K562 (cell line): ENCODE measurements around the gene CNOT10. TPM values are rescaled to one million over a fixed set of nuclear protein-coding genes. Genes with fewer than 3 reads are reported as not detected.

Experiments used
- CSDE1 ChIP-seq, 2 experiments: fragments of 450-650 bp; IDR thresholded peaks; 2 replicates each; pipeline ENCODE4 v1.6.1; 2016; ENCODE audit warnings: mild to moderate bottlenecking in 1 of 2
- MLLT1 ChIP-seq, 2 experiments: fragments of 450-650 bp; IDR thresholded peaks; 2 replicates each; pipeline ENCODE4 v1.6.1; 2016
- polyA plus RNA-seq, 8 experiments: library from polyadenylated mRNA; depleted of rRNA in 4 of 8; stranded (reverse) in 5 of 8; unstranded in 3 of 8; fragments of >200 nt; fragmentation: Nextera tagmentation in 2 of 8; fragmentation: Illumina TruSeq in 1 of 8; extraction: Ambion mirVana in 2 of 8; extraction: Trizol in 1 of 8; gene quantifications; 2 replicates each; pipeline versions ENCODE4 v1.2.1 to v1.2.3, GENCODE V29; 2011 to 2014; ENCODE audit warnings: inconsistent platforms in 1 of 8, missing spikeins in 1 of 8
- total RNA-seq, 7 experiments: library from RNA; depleted of rRNA in 6 of 7; stranded (reverse); fragments of >200 nt in 6 of 7; fragmentation: Illumina TruSeq in 2 of 7; extraction: Trizol in 2 of 7; gene quantifications; 2 replicates each; pipeline versions ENCODE4 v1.2.1 to v1.2.3, GENCODE V29; 2011 to 2021; ENCODE audit warnings: low replicate concordance in 1 of 7
- TF ChIP-seq, protein P1 (sequence below): fragments of 450-650 bp; IDR thresholded peaks from 2 replicates; pipeline ENCODE4 v1.6.1; 2016; ENCODE audit warnings: low read depth

CNOT10 gene
- total and polyA plus RNA-seq, 9 of the 15 experiments (the other 6 are each of a cell fraction or from before 2014, with no cell fraction given), result 35.7 to 114 (median 81.9) TPM

DNA sequence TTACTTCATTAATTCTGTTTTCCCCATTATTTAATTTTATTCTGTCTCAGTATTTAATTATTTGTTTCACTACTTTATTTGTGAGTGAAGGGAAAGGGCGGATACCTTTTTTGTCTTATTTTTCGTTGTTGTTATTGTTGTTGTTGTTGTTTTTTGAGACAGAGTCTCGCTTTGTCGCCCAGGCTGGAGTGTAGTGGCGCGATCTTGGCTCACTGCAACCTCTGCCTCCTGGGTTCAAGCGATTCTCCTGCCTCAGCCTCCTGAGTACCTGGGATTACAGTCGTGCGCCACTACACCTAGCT lies 96.9 kb downstream of the CNOT10 start (continued):
- 0 out of 4 replicates have a peak, but pooled peaks of 1 of the 2 experiments have one; percentile 8 for TF ChIP-seq MLLT1 (IDR thresholded peaks at IDR 0.05)
- TF ChIP-seq, protein P1, sequence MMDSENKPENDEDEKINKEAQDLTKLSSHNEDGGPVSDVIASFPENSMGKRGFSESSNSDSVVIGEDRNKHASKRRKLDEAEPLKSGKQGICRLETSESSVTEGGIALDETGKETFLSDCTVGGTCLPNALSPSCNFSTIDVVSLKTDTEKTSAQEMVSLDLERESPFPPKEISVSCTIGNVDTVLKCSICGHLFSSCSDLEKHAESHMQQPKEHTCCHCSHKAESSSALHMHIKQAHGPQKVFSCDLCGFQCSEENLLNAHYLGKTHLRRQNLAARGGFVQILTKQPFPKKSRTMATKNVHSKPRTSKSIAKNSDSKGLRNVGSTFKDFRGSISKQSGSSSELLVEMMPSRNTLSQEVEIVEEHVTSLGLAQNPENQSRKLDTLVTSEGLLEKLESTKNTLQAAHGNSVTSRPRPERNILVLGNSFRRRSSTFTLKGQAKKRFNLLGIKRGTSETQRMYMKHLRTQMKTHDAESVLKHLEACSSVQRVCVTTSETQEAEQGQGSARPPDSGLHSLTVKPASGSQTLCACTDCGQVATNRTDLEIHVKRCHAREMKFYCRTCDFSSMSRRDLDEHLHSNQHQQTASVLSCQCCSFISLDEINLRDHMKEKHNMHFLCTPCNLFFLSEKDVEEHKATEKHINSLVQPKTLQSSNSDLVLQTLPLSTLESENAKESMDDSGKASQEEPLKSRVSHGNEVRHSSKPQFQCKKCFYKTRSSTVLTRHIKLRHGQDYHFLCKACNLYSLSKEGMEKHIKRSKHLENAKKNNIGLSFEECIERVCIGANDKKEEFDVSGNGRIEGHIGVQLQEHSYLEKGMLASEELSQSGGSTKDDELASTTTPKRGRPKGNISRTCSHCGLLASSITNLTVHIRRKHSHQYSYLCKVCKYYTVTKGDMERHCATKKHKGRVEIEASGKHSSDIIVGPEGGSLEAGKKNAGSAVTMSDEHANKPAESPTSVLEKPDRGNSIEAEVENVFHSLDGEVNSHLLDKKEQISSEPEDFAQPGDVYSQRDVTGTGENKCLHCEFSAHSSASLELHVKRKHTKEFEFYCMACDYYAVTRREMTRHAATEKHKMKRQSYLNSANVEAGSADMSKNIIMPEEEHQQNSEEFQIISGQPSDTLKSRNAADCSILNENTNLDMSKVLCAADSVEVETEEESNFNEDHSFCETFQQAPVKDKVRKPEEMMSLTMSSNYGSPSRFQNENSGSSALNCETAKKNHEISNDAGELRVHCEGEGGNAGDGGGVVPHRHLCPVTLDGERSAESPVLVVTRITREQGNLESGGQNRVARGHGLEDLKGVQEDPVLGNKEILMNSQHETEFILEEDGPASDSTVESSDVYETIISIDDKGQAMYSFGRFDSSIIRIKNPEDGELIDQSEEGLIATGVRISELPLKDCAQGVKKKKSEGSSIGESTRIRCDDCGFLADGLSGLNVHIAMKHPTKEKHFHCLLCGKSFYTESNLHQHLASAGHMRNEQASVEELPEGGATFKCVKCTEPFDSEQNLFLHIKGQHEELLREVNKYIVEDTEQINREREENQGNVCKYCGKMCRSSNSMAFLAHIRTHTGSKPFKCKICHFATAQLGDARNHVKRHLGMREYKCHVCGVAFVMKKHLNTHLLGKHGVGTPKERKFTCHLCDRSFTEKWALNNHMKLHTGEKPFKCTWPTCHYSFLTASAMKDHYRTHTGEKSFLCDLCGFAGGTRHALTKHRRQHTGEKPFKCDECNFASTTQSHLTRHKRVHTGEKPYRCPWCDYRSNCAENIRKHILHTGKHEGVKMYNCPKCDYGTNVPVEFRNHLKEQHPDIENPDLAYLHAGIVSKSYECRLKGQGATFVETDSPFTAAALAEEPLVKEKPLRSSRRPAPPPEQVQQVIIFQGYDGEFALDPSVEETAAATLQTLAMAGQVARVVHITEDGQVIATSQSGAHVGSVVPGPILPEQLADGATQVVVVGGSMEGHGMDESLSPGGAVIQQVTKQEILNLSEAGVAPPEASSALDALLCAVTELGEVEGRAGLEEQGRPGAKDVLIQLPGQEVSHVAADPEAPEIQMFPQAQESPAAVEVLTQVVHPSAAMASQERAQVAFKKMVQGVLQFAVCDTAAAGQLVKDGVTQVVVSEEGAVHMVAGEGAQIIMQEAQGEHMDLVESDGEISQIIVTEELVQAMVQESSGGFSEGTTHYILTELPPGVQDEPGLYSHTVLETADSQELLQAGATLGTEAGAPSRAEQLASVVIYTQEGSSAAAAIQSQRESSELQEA, result peak; percentile 36; the same call in 1 of the 2 replicates
- TF ChIP-seq CSDE1 (IDR thresholded peaks at IDR 0.05), result 0 out of 4 replicates have a peak, but pooled peaks of 1 of the 2 experiments have one; percentile 75
